GM23338 (cell line): ENCODE measurements around the gene DAPK3. TPM values are rescaled to one million over a fixed set of nuclear protein-coding genes. Genes with fewer than 3 reads are reported as not detected.

Experiments used
- ATAC-seq: fragments of 200-7000 bp; cut with Tn5 transposase; 3 replicates; pipeline ENCODE4 v1.9.1; 2020
- DNase-seq: peaks from one replicate; pipeline ENCODE4 v3.0.0-alpha.2; 2015; ENCODE audit warnings: low spot score
- H2AFZ ChIP-seq: fragments of 200-600 bp; sonication (generic); 2 replicates; pipeline ENCODE4 v1.8.0; 2016; ENCODE audit warnings: antibody characterized with exemption, mild to moderate bottlenecking, moderate library complexity
- H3F3A ChIP-seq: fragments of 200-600 bp; sonication (generic); replicated peaks from 2 replicates; pipeline ENCODE4 v1.8.0; 2017; ENCODE audit warnings: antibody characterized with exemption, mixed run types, low read depth
- H3K27ac ChIP-seq: fragments of 200-600 bp; sonication (generic); 2 replicates; pipeline ENCODE4 v1.6.1; 2016; ENCODE audit warnings: low read depth
- H3K27me3 ChIP-seq: fragments of 200-600 bp; sonication (generic); 2 replicates; pipeline ENCODE4 v1.8.0; 2016; ENCODE audit warnings: mild to moderate bottlenecking, mixed run types, moderate library complexity; ENCODE audit not compliant: insufficient read depth
- H3K36me3 ChIP-seq: fragments of 200-600 bp; sonication (generic); 2 replicates; pipeline ENCODE4 v1.8.0; 2016; ENCODE audit warnings: mild to moderate bottlenecking; ENCODE audit not compliant: insufficient read depth
- H3K4me1 ChIP-seq: fragments of 200-600 bp; sonication (generic); 2 replicates; pipeline ENCODE4 v1.8.0; 2016; ENCODE audit warnings: mild to moderate bottlenecking, moderate library complexity; ENCODE audit not compliant: insufficient read depth
- H3K4me2 ChIP-seq: fragments of 200-600 bp; sonication (generic); 2 replicates; pipeline ENCODE4 v1.7.1; 2017; ENCODE audit warnings: mixed run types
- H3K4me3 ChIP-seq: fragments of 200-600 bp; sonication (generic); 2 replicates; pipeline ENCODE4 v1.6.1; 2016; ENCODE audit warnings: mixed run types
- H3K79me2 ChIP-seq: fragments of 200-600 bp; sonication (generic); replicated peaks from 2 replicates; pipeline ENCODE4 v1.8.0; 2017; ENCODE audit warnings: mild to moderate bottlenecking; ENCODE audit not compliant: insufficient read depth
- H3K9me2 ChIP-seq: fragments of 200-600 bp; sonication (generic); 2 replicates; pipeline ENCODE4 v1.8.0; 2017; ENCODE audit not compliant: insufficient read depth
- H4K20me1 ChIP-seq: fragments of 200-600 bp; sonication (generic); replicated peaks from 2 replicates; pipeline ENCODE4 v1.8.0; 2017; ENCODE audit warnings: mild to moderate bottlenecking; ENCODE audit not compliant: insufficient read depth
- H3K27ac Mint-ChIP-seq: 2 replicates; pipeline ENCODE4 v1.8.0; 2020; ENCODE audit warnings: inconsistent platforms, mild to moderate bottlenecking, moderate library complexity, mixed read lengths
- H3K27me3 Mint-ChIP-seq: 3 replicates; pipeline ENCODE4 v1.8.0; 2022; ENCODE audit warnings: low read depth, mild to moderate bottlenecking, moderate library complexity, mixed read lengths, inconsistent platforms; ENCODE audit not compliant: insufficient read depth, poor library complexity
- H3K36me3 Mint-ChIP-seq: 3 replicates; pipeline ENCODE4 v1.8.0; 2021; ENCODE audit warnings: low read depth, mild to moderate bottlenecking, inconsistent platforms, moderate library complexity, mixed read lengths
- H3K4me1 Mint-ChIP-seq: 3 replicates; pipeline ENCODE4 v1.8.0; 2020; ENCODE audit warnings: mild to moderate bottlenecking, inconsistent platforms, mixed read lengths
- H3K4me3 Mint-ChIP-seq: 3 replicates; pipeline ENCODE4 v1.8.0; 2021; ENCODE audit warnings: moderate library complexity, mild to moderate bottlenecking, inconsistent platforms, mixed read lengths
- H3K9me3 Mint-ChIP-seq: 3 replicates; pipeline ENCODE4 v1.8.0; 2020; ENCODE audit warnings: moderate library complexity, mild to moderate bottlenecking, inconsistent platforms, mixed read lengths
- CREB1 ChIP-seq: fragments of 250-450 bp; sonication (Bioruptor Pico); IDR thresholded peaks from 2 replicates; pipeline ENCODE4 v1.5.0; 2020; ENCODE audit warnings: low read depth, mild to moderate bottlenecking, moderate library complexity
- CTCF ChIP-seq, 2 experiments: fragments of 200-600 bp in 1 of 2; sonication (generic) in 1 of 2; conservative IDR thresholded peaks; 2 replicates each; pipeline versions ENCODE4 v1.5.1 to v1.6.1; 2016 to 2017; ENCODE audit warnings: antibody characterized with exemption in 2 of 2, low read depth in 2 of 2, mild to moderate bottlenecking in 2 of 2, moderate library complexity in 1 of 2
- EZH2 ChIP-seq: fragments of 200-600 bp; sonication (generic); IDR thresholded peaks from one replicate; pipeline ENCODE4 v1.8.0; 2017; ENCODE audit warnings: antibody characterized with exemption, mild to moderate bottlenecking, low read depth; ENCODE audit not compliant: unreplicated experiment
- EZH2phosphoT487 ChIP-seq: fragments of 200-600 bp; sonication (generic); IDR thresholded peaks from one replicate; pipeline ENCODE4 v1.8.1; 2018; ENCODE audit warnings: antibody characterized with exemption; ENCODE audit not compliant: unreplicated experiment
- JUNB ChIP-seq: IDR thresholded peaks from one replicate; pipeline ENCODE4 v1.6.1; 2016; ENCODE audit warnings: antibody characterized with exemption; ENCODE audit not compliant: unreplicated experiment
- POLR2AphosphoS5 ChIP-seq: IDR thresholded peaks from 2 replicates; pipeline ENCODE4 v1.6.1; 2016; ENCODE audit warnings: antibody characterized with exemption, low read depth
- ZNF114 ChIP-seq: fragments of 250-450 bp; sonication (Bioruptor Pico); IDR thresholded peaks from 2 replicates; pipeline ENCODE4 v1.5.0; 2020; ENCODE audit warnings: mild to moderate bottlenecking, moderate library complexity
- ZNF331 ChIP-seq: fragments of 250-450 bp; sonication (Bioruptor Pico); IDR thresholded peaks from 2 replicates; pipeline ENCODE4 v1.5.0; 2020; ENCODE audit warnings: low read depth, mild to moderate bottlenecking, moderate library complexity
- polyA plus RNA-seq: library from polyadenylated mRNA; unstranded; fragments of >200 nt; fragmentation: Nextera tagmentation; extraction: Ambion mirVana; gene quantifications from 2 replicates; pipeline ENCODE4 v1.2.1, GENCODE V29; 2016
- total RNA-seq: library from RNA; depleted of rRNA; stranded (reverse); fragments of >200 nt; shearing (Covaris generic); gene quantifications from 2 replicates; pipeline ENCODE4 v1.2.3, GENCODE V29; 2014
- TF ChIP-seq, protein P1 (sequence below): IDR thresholded peaks from 2 replicates; pipeline ENCODE4 v1.6.1; 2016; ENCODE audit warnings: antibody characterized with exemption
- TF ChIP-seq, protein P2 (sequence below): fragments of 250-450 bp; sonication (Bioruptor Pico); IDR thresholded peaks from 2 replicates; pipeline ENCODE4 v1.5.0; 2020; ENCODE audit warnings: mild to moderate bottlenecking, moderate library complexity
- TF ChIP-seq, protein P3 (sequence below): IDR thresholded peaks from one replicate; pipeline ENCODE4 v1.6.1; 2018; ENCODE audit warnings: antibody characterized with exemption; ENCODE audit not compliant: unreplicated experiment

Gene DAPK3
- total and polyA plus RNA-seq, 2 experiments from 2014 or later: 32.1 to 95.6 TPM

DNA sequence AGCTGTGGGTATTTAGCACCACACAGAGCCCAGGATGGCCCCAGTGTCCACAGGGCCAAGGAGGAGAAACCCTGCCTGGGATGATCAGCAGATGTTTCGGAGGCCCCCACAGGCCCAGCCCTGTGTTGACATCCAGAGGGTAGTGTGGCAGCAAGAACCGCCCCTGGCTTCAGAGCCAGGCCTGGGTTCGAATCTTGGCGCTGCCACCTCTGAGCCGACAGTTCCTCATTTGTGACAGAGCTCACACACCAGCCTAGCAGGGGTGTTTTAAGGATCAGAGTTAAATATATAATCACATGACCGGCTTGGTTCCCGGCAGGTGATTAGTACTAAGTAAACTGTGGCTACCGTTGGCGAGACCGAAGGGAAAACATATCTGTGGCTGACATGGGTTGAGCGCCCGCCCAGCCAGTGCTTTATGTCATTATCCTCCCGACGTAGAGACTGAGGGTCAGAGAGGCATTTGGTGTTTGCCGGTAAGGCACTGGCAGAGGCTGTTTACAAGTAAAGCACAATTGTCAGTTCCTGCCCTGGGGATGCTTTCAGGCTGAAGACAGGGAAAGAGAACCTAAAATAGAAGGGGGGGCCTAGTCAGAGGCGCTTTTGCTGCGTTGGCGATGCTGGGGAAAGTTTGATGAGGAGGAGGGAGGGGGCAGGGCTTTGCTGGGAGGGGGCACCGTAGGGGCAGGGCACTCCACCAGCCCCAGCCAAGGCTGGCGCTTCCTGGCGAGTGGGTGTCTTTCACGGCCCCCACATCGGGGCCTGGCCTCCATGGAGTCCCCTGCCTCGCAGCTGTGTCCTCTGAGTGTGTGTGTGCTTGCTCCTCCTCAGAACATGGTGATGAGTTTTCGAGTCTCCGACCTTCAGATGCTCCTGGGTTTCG lies 41.4 kb upstream of the DAPK3 start:
- peaks cover 14% of the 10 kb centered on the region for H4K20me1 ChIP-seq
- no peak overlapping the region for H3K4me3 ChIP-seq
- peaks cover 17% of the 10 kb centered on the region for H3K4me1 Mint-ChIP-seq
- no peak overlapping the region for H3K4me3 Mint-ChIP-seq
- DNase-seq (no peak), ATAC-seq (no peak)
- H3K9me2 ChIP-seq: no peaks in the 10 kb centered on the region
- H2AFZ ChIP-seq: no peak overlapping the region
- no peaks in the 10 kb centered on the region for H3K27me3 ChIP-seq
- H3K27ac ChIP-seq: no peak overlapping the region
- peaks cover 14% of the 10 kb centered on the region; the same call in 1 of the 2 replicates for H3K4me1 ChIP-seq
- TF ChIP-seq EZH2: no peak
- TF ChIP-seq, protein P1, sequence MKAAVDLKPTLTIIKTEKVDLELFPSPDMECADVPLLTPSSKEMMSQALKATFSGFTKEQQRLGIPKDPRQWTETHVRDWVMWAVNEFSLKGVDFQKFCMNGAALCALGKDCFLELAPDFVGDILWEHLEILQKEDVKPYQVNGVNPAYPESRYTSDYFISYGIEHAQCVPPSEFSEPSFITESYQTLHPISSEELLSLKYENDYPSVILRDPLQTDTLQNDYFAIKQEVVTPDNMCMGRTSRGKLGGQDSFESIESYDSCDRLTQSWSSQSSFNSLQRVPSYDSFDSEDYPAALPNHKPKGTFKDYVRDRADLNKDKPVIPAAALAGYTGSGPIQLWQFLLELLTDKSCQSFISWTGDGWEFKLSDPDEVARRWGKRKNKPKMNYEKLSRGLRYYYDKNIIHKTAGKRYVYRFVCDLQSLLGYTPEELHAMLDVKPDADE: no peak
- no peak for TF ChIP-seq POLR2AphosphoS5
- TF ChIP-seq ZNF114: no peak
- TF ChIP-seq CREB1 (CRISPR knock-in tag): no peak
- TF ChIP-seq JUNB: no peak
- TF ChIP-seq, protein P2, sequence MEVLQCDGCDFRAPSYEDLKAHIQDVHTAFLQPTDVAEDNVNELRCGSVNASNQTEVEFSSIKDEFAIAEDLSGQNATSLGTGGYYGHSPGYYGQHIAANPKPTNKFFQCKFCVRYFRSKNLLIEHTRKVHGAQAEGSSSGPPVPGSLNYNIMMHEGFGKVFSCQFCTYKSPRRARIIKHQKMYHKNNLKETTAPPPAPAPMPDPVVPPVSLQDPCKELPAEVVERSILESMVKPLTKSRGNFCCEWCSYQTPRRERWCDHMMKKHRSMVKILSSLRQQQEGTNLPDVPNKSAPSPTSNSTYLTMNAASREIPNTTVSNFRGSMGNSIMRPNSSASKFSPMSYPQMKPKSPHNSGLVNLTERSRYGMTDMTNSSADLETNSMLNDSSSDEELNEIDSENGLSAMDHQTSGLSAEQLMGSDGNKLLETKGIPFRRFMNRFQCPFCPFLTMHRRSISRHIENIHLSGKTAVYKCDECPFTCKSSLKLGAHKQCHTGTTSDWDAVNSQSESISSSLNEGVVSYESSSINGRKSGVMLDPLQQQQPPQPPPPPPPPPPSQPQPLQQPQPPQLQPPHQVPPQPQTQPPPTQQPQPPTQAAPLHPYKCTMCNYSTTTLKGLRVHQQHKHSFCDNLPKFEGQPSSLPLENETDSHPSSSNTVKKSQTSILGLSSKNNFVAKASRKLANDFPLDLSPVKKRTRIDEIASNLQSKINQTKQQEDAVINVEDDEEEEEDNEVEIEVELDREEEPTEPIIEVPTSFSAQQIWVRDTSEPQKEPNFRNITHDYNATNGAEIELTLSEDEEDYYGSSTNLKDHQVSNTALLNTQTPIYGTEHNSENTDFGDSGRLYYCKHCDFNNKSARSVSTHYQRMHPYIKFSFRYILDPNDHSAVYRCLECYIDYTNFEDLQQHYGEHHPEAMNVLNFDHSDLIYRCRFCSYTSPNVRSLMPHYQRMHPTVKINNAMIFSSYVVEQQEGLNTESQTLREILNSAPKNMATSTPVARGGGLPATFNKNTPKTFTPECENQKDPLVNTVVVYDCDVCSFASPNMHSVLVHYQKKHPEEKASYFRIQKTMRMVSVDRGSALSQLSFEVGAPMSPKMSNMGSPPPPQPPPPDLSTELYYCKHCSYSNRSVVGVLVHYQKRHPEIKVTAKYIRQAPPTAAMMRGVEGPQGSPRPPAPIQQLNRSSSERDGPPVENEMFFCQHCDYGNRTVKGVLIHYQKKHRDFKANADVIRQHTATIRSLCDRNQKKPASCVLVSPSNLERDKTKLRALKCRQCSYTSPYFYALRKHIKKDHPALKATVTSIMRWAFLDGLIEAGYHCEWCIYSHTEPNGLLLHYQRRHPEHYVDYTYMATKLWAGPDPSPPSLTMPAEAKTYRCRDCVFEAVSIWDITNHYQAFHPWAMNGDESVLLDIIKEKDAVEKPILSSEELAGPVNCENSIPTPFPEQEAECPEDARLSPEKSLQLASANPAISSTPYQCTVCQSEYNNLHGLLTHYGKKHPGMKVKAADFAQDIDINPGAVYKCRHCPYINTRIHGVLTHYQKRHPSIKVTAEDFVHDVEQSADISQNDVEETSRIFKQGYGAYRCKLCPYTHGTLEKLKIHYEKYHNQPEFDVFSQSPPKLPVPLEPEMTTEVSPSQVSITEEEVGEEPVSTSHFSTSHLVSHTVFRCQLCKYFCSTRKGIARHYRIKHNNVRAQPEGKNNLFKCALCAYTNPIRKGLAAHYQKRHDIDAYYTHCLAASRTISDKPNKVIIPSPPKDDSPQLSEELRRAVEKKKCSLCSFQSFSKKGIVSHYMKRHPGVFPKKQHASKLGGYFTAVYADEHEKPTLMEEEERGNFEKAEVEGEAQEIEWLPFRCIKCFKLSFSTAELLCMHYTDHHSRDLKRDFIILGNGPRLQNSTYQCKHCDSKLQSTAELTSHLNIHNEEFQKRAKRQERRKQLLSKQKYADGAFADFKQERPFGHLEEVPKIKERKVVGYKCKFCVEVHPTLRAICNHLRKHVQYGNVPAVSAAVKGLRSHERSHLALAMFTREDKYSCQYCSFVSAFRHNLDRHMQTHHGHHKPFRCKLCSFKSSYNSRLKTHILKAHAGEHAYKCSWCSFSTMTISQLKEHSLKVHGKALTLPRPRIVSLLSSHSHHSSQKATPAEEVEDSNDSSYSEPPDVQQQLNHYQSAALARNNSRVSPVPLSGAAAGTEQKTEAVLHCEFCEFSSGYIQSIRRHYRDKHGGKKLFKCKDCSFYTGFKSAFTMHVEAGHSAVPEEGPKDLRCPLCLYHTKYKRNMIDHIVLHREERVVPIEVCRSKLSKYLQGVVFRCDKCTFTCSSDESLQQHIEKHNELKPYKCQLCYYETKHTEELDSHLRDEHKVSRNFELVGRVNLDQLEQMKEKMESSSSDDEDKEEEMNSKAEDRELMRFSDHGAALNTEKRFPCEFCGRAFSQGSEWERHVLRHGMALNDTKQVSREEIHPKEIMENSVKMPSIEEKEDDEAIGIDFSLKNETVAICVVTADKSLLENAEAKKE (CRISPR knock-in tag): no peak
- TF ChIP-seq EZH2phosphoT487: no peak
- no peak for TF ChIP-seq CTCF (conservative IDR thresholded peaks at IDR 0.05; ENCODE audit: low read depth in 2 of 2)
- no peak for TF ChIP-seq ZNF331 (CRISPR knock-in tag)
- TF ChIP-seq, protein P3, sequence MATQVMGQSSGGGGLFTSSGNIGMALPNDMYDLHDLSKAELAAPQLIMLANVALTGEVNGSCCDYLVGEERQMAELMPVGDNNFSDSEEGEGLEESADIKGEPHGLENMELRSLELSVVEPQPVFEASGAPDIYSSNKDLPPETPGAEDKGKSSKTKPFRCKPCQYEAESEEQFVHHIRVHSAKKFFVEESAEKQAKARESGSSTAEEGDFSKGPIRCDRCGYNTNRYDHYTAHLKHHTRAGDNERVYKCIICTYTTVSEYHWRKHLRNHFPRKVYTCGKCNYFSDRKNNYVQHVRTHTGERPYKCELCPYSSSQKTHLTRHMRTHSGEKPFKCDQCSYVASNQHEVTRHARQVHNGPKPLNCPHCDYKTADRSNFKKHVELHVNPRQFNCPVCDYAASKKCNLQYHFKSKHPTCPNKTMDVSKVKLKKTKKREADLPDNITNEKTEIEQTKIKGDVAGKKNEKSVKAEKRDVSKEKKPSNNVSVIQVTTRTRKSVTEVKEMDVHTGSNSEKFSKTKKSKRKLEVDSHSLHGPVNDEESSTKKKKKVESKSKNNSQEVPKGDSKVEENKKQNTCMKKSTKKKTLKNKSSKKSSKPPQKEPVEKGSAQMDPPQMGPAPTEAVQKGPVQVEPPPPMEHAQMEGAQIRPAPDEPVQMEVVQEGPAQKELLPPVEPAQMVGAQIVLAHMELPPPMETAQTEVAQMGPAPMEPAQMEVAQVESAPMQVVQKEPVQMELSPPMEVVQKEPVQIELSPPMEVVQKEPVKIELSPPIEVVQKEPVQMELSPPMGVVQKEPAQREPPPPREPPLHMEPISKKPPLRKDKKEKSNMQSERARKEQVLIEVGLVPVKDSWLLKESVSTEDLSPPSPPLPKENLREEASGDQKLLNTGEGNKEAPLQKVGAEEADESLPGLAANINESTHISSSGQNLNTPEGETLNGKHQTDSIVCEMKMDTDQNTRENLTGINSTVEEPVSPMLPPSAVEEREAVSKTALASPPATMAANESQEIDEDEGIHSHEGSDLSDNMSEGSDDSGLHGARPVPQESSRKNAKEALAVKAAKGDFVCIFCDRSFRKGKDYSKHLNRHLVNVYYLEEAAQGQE: no peak
- peaks cover 3% of the 10 kb centered on the region; the same call in 1 of the 2 replicates for H3K36me3 ChIP-seq
- peaks cover 59% of the 10 kb centered on the region for H3K79me2 ChIP-seq
- H3F3A ChIP-seq: peaks cover 6% of the 10 kb centered on the region; the same call in 1 of the 2 replicates
- H3K4me2 ChIP-seq: no peak overlapping the region
- peaks cover 9% of the 10 kb centered on the region for H3K36me3 Mint-ChIP-seq
- H3K27ac Mint-ChIP-seq: no peak overlapping the region
- H3K9me3 Mint-ChIP-seq: no peaks in the 10 kb centered on the region
- peaks cover 12% of the 10 kb centered on the region for H3K27me3 Mint-ChIP-seq
